Muscle of leg (tissue), 11 donors: ENCODE measurements around the gene NOL11. TPM values are rescaled to one million over a fixed set of nuclear protein-coding genes. Genes with fewer than 3 reads are reported as not detected.

Experiments used
- DNase-seq: peaks from one replicate; pipeline ENCODE4 v3.0.0; 2013
- H3K27ac ChIP-seq: one replicate; pipeline ENCODE4 v1.5.1; 2013; ENCODE audit warnings: mild to moderate bottlenecking, low read length, control low read depth
- H3K27me3 ChIP-seq: one replicate; pipeline ENCODE4 v1.6.1; 2013; ENCODE audit warnings: low read length; ENCODE audit not compliant: control insufficient read depth, insufficient read depth
- H3K36me3 ChIP-seq: one replicate; pipeline ENCODE4 v1.6.1; 2013; ENCODE audit warnings: low read length; ENCODE audit not compliant: control insufficient read depth, insufficient read depth
- H3K4me1 ChIP-seq: one replicate; pipeline ENCODE4 v1.6.1; 2013; ENCODE audit warnings: low read length; ENCODE audit not compliant: control insufficient read depth, insufficient read depth
- H3K4me3 ChIP-seq: one replicate; pipeline ENCODE4 v1.5.1; 2013; ENCODE audit warnings: low read length, control low read depth
- H3K9me3 ChIP-seq: replicated peaks from 2 replicates; pipeline ENCODE4 v1.6.1; 2013; ENCODE audit warnings: low read depth, low read length; ENCODE audit not compliant: control insufficient read depth
- WGBS: methylation state at CpG from one replicate; pipeline ENCODE4 v1.1.5; 2013; ENCODE audit warnings: missing lambda C conversion rate; ENCODE audit not compliant: insufficient coverage; 5-methylcytosine and 5-hydroxymethylcytosine counted together
- polyA plus RNA-seq, 8 donors: library from polyadenylated mRNA; unstranded; fragments of 120-200 nt; gene quantifications; one replicate each; pipeline versions ENCODE4 v1.2.1 to v1.2.3, GENCODE V29; 2013; ENCODE audit warnings: inconsistent platforms in 1 of 8, low replicate concordance in 1 of 8; ENCODE audit not compliant: insufficient read length in 8 of 8, insufficient read depth in 1 of 8
- total RNA-seq: library from RNA; stranded (reverse); fragments of 120-200 nt; gene quantifications from one replicate; pipeline ENCODE4 v1.2.4, GENCODE V29; 2013

The NOL11 gene
- total and polyA plus RNA-seq, 9 donors = 47.7 to 68.4 (median 59.5) TPM

DNA sequence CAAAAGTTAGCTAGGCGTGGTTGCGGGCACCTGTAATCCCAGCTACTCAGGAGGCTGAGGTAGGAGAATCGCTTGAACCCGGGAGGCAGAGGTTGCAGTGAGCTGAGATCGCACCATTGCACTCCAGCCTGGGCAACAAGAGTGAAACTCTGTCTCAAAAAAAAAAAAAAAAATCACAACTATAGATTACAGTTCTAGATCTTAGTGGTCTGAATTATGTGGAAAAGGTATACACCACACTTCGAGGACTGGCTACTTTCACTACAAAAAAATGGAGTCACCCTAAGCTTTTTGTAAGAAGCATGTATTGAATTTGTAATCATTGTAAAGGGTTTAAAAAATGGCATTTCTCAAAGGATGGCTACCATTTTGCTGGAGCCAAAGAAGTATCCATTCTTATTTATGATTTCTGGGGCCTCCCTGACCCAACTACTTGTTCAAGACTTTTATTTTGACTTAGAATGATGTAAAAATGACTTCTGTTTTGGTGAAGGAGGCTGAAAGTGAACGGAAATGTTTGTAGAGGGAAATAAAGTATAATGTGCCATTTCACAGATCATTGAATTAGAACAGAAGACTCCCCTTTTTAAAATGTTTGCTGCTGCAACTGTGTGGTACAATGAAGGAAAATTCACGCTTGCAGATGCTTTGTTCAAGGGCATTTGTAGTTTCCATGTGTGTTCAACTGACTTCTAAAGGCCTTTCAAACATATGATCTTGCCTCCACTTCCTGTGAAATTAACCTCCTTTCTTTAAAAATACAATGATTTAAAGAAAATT is 37.1 kb upstream of the NOL11 start:
- Histone ChIP-seq H3K27ac (no peak overlapping the region), H3K27me3 (no peaks in the 10 kb centered on the region), H3K9me3 (no peaks in the 10 kb centered on the region), H3K4me1 (no peaks in the 10 kb centered on the region), H3K4me3 (no peak overlapping the region), H3K36me3 (no peaks in the 10 kb centered on the region)
- no peak for DNase-seq
- no CpG with 5 or more reads among the region's 8 CpGs for WGBS

DNA sequence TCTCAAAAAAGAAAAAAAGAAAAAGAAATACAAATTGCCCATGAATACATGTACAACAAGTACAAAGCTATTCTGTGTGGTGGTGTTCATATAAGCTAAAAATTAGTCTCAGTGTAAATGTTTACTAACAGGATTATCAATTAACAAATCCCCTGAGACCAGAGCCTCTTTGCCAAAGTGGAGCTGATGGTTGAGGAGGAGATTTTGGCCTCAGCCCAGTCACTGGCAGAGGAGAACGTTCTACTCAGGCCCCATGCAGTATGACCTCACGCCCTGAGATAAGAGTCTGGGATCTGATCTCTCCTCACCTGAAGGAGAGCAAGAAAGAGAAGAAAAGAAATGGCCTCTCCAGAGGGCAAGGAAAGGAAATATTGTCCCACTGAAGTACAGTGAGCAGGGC is 35.5 kb upstream of the NOL11 start:
- WGBS = 86% methylated on average over 1 of the region's 2 CpGs
- Histone ChIP-seq H3K36me3 (no peaks in the 10 kb centered on the region), H3K27me3 (no peaks in the 10 kb centered on the region), H3K4me1 (no peaks in the 10 kb centered on the region), H3K9me3 (no peaks in the 10 kb centered on the region), H3K27ac (no peak overlapping the region), H3K4me3 (no peak overlapping the region)
- no peak for DNase-seq

- Histone ChIP-seq H3K36me3 (no peaks in the 10 kb centered on the region), H3K4me1 (no peaks in the 10 kb centered on the region), H3K4me3 (no peak overlapping the region), H3K27me3 (no peaks in the 10 kb centered on the region), H3K9me3 (no peaks in the 10 kb centered on the region), H3K27ac (no peak overlapping the region)
- 80% methylated on average over 2 of the region's 3 CpGs for WGBS
- no peak for DNase-seq
Measured at GRCh38 chr17:67685351-67685750, 32.4 kb upstream of the NOL11 start.

- 83% methylated on average over 1 of the region's 2 CpGs for WGBS
- H3K27ac ChIP-seq = no peak overlapping the region
Measured at GRCh38 chr17:67686241-67686640, 31.5 kb upstream of the NOL11 start.

DNA sequence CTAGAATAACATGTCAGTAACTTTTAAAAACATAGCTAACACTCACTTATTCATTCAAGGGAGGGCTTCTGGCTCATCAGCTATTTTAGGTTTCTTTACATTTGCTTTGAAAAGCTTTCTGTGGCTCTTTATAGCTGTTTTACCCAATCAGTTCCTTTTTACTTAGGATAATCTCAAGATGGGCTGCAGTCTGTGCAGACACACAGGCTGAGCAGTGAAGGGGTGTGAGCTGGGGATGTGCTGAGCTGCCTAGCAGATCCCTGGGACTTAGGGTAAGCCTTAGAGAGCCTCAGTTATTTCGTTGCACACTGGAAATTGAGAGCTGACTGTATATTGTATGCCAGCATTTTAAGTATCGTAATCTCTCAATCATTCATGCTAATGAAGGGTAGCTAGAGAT is 30.2 kb upstream of the NOL11 start:
- Histone ChIP-seq H3K4me3 (no peak overlapping the region), H3K27me3 (no peaks in the 10 kb centered on the region), H3K9me3 (no peaks in the 10 kb centered on the region), H3K36me3 (no peaks in the 10 kb centered on the region), H3K27ac (no peak overlapping the region), H3K4me1 (no peaks in the 10 kb centered on the region)
- DNase-seq = no peak
- WGBS = no CpG with 5 or more reads among the region's 2 CpGs

More at GRCh38 chr17:67686241-67686640, 31.5 kb upstream of the NOL11 start:
- no peak for DNase-seq
- Histone ChIP-seq H3K9me3 (no peaks in the 10 kb centered on the region), H3K4me1 (no peaks in the 10 kb centered on the region), H3K27me3 (no peaks in the 10 kb centered on the region), H3K4me3 (no peak overlapping the region), H3K36me3 (no peaks in the 10 kb centered on the region)

DNA sequence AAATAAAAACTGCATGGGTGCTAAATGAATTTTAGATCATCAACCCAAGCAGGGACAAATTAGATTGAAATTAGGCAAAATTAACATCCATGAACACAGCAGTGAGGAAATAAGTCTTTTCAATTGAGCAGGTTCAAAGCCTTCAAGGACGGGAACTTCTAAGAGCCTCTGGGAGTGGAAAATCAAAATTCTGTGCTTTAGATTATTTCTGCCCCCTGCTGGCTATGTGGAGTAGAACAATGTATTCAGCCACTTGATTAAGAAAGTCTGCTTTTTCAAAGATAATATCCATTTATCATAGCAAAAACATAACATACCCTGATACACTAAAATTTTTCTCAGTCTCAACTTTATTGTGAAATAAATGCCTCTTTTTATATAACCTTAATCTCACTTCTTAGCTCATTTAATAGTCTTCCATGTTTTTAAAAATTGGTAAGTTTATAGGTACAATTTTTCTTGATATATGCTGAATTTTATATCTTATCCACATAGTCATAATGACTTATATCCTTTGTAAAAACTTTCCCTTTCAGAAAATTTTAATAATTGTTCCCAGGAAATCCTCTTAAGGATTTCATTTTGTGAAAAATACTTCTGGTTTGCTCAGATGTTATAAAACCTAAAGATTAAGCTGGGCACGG is 28.1 kb upstream of the NOL11 start:
- H3K4me3 ChIP-seq = no peak overlapping the region
- DNase-seq = peak; percentile 88
- no peak overlapping the region for H3K27ac ChIP-seq

DNA sequence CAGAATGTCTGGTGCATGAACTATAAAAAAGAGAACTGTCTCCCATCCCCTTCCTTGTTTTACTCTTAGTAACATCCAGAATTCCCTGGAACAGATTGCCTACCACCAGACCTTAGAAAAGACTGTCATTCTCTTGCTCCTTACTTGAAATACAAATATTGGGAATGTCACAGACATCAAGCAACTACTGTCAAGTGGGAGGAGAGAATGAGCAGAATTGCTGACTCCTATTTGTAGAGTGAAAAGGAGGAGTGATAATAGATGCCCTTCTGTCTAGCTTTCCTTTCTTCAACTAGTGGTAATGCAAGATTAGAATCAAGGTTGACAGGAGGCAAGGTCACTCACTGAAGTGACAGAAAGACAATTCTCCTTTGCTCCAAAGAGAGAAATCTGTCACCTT is 23.9 kb upstream of the NOL11 start:
- H3K27ac ChIP-seq = no peak overlapping the region
- no peak for DNase-seq
- H3K36me3 ChIP-seq = no peaks in the 10 kb centered on the region
- no peak overlapping the region for H3K4me3 ChIP-seq
- no peaks in the 10 kb centered on the region for H3K4me1 ChIP-seq
- no peaks in the 10 kb centered on the region for H3K9me3 ChIP-seq
- H3K27me3 ChIP-seq = no peaks in the 10 kb centered on the region

More for the DNA sequence above, 28.1 kb upstream of the NOL11 start:
- no peaks in the 10 kb centered on the region for H3K27me3 ChIP-seq
- H3K36me3 ChIP-seq = no peaks in the 10 kb centered on the region
- WGBS = 0% methylated on average over 1 of the region's 2 CpGs
- no peaks in the 10 kb centered on the region for H3K9me3 ChIP-seq
- no peaks in the 10 kb centered on the region for H3K4me1 ChIP-seq

GRCh38 chr17:67696347-67696746 is 21.4 kb upstream of the NOL11 start:
- DNase-seq = peak; percentile 39
- no peak overlapping the region for H3K27ac ChIP-seq
- H3K9me3 ChIP-seq = no peaks in the 10 kb centered on the region
- no CpG with 5 or more reads among the region's 3 CpGs for WGBS
- no peaks in the 10 kb centered on the region for H3K4me1 ChIP-seq
- no peaks in the 10 kb centered on the region for H3K27me3 ChIP-seq
- H3K36me3 ChIP-seq = no peaks in the 10 kb centered on the region
- no peak overlapping the region for H3K4me3 ChIP-seq

- no CpG with 5 or more reads among the region's 4 CpGs for WGBS
- no peak for DNase-seq
- Histone ChIP-seq H3K36me3 (no peaks in the 10 kb centered on the region), H3K4me3 (no peak overlapping the region), H3K27ac (no peak overlapping the region), H3K27me3 (no peaks in the 10 kb centered on the region), H3K4me1 (no peaks in the 10 kb centered on the region), H3K9me3 (no peaks in the 10 kb centered on the region)
Measured at GRCh38 chr17:67696853-67697498, 20.8 kb upstream of the NOL11 start.

GRCh38 chr17:67700037-67700724 is 17.6 kb upstream of the NOL11 start:
- H3K4me3 ChIP-seq = no peak overlapping the region
- H3K27me3 ChIP-seq = no peaks in the 10 kb centered on the region
- H3K9me3 ChIP-seq = no peaks in the 10 kb centered on the region
- H3K27ac ChIP-seq = no peak overlapping the region
- no peaks in the 10 kb centered on the region for H3K4me1 ChIP-seq
- 17% methylated on average over 1 of the region's 5 CpGs for WGBS
- no peaks in the 10 kb centered on the region for H3K36me3 ChIP-seq
- DNase-seq = peak; percentile 27
